ACC112 (cell line): ENCODE measurements around the gene AOPEP.
"Not testable (repeated sequence)": the region's sequence is repeated elsewhere in the genome, so short reads cannot be mapped to it uniquely, and the experiment has no call there.

ENCODE experiments used
- H2AFZ ChIP-seq: fragments of 200-600 bp; sonication (generic); one replicate; pipeline ENCODE4 v1.6.0; 2017; ENCODE audit warnings: antibody characterized with exemption, low read length; ENCODE audit not compliant: unreplicated experiment
- H3K27ac ChIP-seq: fragments of 200-600 bp; sonication (generic); 2 replicates; pipeline ENCODE4 v1.5.1; 2014; ENCODE audit warnings: low read depth, mild to moderate bottlenecking, antibody characterized with exemption, low read length, moderate library complexity
- H3K27me3 ChIP-seq: fragments of 200-600 bp; sonication (generic); 2 replicates; pipeline ENCODE4 v1.6.1; 2014; ENCODE audit warnings: mild to moderate bottlenecking, antibody characterized with exemption, low read length, moderate library complexity, mixed read lengths; ENCODE audit not compliant: insufficient read depth
- H3K36me3 ChIP-seq: fragments of 200-600 bp; sonication (generic); 2 replicates; pipeline ENCODE4 v1.6.1; 2016; ENCODE audit warnings: mild to moderate bottlenecking, antibody characterized with exemption, low read length, moderate library complexity, mixed read lengths; ENCODE audit not compliant: insufficient read depth
- H3K4me1 ChIP-seq: fragments of 200-600 bp; sonication (generic); one replicate; pipeline ENCODE4 v1.6.1; 2016; ENCODE audit warnings: low read length, mixed read lengths; ENCODE audit not compliant: insufficient read depth, unreplicated experiment, control insufficient read depth
- H3K4me3 ChIP-seq: fragments of 200-600 bp; sonication (generic); 2 replicates; pipeline ENCODE4 v1.5.1; 2014; ENCODE audit warnings: mild to moderate bottlenecking, low read depth, low read length
- H3K79me2 ChIP-seq: fragments of 200-600 bp; sonication (generic); one replicate; pipeline ENCODE4 v1.6.0; 2016; ENCODE audit warnings: low read length; ENCODE audit not compliant: control insufficient read depth, unreplicated experiment, insufficient read depth

The AOPEP gene

DNA sequence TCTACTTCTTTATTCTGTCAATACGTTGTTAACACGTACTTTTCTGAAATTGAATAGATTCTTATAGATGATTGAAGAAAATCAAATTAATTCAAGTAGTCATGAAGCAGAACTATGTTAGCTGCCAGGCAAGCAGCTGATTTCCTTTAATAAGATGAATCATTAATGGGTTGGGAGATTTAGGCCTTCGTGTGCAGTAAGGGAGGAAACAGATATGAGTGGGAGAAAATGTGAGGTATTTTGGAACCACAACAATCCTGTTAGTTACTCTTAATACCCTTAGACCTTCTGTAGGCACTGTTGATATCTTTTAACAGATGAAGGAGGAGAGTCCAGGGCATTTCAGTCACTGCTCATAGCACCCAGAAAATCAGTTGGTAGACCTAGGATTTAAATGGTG is 121.0 kb downstream of the AOPEP start:
- Histone ChIP-seq H3K27me3 (no peaks in the 10 kb centered on the region), H3K4me3 (no peak overlapping the region), H3K4me1 (peaks cover 12% of the 10 kb centered on the region), H3K79me2 (no peaks in the 10 kb centered on the region), H3K36me3 (no peaks in the 10 kb centered on the region), H3K27ac (peak overlapping the region; percentile 55), H2AFZ (no peak overlapping the region)

DNA sequence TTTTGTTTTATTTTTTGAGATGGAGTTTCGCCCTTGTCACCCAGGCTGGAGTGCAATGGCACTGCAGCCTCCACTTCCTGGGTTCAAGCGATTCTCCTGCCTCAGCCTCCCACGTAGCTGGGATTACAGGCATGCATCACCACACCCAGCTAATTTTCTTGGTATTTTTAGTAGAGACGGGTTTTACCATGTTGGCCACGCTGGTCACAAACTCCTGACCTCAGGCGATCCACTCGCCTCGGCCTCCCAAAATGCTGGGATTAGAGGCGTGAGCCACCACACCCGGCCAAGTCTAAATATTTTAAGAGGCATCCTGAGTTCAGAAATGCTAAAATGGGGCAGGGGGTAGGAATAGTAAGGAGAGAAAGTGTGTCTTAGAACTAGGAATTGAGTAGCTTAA is 122.3 kb downstream of the AOPEP start:
- H2AFZ ChIP-seq, H3K27me3 ChIP-seq, H3K36me3 ChIP-seq, H3K27ac ChIP-seq, H3K4me3 ChIP-seq, H3K79me2 ChIP-seq: not testable (repeated sequence)
- H3K4me1 ChIP-seq, result peaks cover 17% of the 10 kb centered on the region

DNA sequence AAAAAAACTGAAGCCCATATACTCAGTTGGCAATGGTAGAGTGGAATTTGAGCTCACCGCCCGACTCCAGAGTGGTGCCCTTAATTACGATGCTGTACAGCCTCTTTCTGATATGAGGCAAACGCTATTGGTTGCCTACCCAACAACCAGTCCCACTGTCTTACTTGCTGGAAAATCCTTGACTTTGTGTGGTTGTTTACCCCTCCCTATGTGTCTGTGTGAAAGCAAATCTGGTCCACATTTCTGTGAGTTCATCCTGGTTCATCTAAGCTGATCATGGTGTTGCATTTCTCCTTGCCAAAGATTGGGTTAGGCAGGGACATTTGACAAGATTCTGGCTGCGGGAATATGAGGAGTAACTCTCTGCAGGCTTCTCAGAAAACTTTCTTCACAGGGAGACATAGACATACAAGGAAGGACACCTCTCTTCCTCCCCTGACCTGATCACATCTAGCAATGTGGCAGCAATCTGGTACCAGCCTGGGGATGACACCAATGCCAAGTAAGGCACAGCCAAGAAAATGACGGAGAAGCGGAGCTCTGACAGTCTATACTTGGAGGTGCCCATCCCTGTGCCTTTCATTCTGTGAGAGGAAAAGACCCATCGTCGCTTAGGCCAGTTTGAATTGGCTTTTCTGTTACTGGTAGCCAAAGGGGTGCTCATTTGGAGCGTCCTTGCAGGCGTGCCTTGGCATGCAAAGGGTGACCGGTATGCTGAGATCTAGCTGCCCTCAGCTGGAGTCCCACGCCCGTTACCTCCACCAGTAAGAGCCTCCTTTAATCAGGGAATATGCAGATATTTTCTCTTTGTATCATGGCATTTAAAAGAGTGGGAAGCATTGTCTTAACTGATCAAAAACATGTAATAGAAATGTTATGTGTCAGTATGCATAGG is 124.3 kb downstream of the AOPEP start:
- H2AFZ ChIP-seq, result no peak overlapping the region
- H3K27me3 ChIP-seq, result no peaks in the 10 kb centered on the region
- no peak overlapping the region for H3K27ac ChIP-seq
- no peaks in the 10 kb centered on the region for H3K79me2 ChIP-seq
- H3K4me1 ChIP-seq, result peaks cover 21% of the 10 kb centered on the region
- no peaks in the 10 kb centered on the region for H3K36me3 ChIP-seq
- H3K4me3 ChIP-seq, result no peak overlapping the region

DNA sequence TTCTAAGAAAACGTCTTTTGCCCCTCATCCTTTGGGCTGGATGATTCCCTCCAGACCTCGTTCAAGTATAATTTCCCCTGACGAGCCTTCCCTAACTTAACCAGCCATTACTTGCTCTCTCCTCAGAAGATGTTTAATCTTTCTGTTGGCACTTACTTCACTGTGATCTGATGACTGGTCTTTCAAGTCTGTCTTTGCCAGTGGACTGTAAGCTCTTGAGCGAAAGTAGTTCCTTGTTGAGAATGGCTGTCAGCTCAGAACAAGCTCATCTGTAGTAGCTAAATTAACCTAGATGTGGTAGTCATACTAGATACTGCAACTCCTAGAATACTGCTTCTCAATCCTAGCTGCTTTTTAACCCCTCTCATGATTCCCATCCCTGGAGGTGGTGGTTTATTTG is 125.0 kb downstream of the AOPEP start:
- Histone ChIP-seq H3K27me3 (no peaks in the 10 kb centered on the region), H3K36me3 (no peaks in the 10 kb centered on the region), H3K4me3 (no peak overlapping the region), H3K27ac (no peak overlapping the region), H3K4me1 (peaks cover 21% of the 10 kb centered on the region), H3K79me2 (no peaks in the 10 kb centered on the region), H2AFZ (no peak overlapping the region)

DNA sequence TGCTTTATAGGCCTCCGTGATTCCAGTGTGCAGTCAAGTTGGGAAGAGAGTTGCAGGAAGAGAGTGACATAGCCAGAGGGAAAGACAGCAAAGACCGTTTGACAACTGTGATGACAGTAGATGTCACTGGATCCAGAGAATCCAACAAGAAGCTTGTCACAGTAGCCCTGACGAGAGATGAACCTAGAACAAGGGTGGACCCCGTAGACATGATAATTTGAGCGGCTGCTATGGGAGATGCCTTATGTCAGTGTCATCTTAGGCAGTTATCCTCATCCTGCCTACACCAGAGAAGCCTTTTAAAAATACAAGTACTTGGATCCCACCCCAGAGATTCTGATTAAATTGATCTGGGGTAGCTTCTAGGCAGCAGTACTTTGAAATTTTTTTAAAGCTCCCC is 125.4 kb downstream of the AOPEP start:
- H3K36me3 ChIP-seq, result no peaks in the 10 kb centered on the region
- H3K4me1 ChIP-seq, result peaks cover 19% of the 10 kb centered on the region
- H3K27ac ChIP-seq, result no peak overlapping the region
- H3K79me2 ChIP-seq, result no peaks in the 10 kb centered on the region
- no peak overlapping the region for H3K4me3 ChIP-seq
- H3K27me3 ChIP-seq, result no peaks in the 10 kb centered on the region
- no peak overlapping the region for H2AFZ ChIP-seq

DNA sequence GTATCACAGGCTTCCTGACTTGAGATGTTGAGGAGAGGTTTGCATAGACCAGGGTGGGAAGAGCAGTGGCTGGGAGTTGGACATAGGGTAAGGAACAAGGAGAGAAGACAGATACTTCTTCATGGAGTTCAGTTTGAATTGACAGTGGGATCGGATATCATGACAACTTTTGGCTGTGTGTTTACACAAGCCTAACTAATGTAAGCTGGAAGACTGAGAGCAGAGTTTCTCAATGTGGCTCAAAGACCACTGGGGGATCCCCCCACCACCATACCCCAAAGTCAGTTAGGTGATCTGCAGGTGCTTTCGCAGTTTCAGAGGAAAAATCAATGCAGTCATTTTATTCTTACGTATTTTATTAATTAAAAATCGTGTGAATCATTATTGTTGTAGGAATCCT is 125.9 kb downstream of the AOPEP start:
- no peaks in the 10 kb centered on the region for H3K36me3 ChIP-seq
- no peak overlapping the region for H2AFZ ChIP-seq
- no peaks in the 10 kb centered on the region for H3K27me3 ChIP-seq
- H3K79me2 ChIP-seq, result no peaks in the 10 kb centered on the region
- no peak overlapping the region for H3K4me3 ChIP-seq
- H3K27ac ChIP-seq, result no peak overlapping the region
- H3K4me1 ChIP-seq, result peaks cover 14% of the 10 kb centered on the region

DNA sequence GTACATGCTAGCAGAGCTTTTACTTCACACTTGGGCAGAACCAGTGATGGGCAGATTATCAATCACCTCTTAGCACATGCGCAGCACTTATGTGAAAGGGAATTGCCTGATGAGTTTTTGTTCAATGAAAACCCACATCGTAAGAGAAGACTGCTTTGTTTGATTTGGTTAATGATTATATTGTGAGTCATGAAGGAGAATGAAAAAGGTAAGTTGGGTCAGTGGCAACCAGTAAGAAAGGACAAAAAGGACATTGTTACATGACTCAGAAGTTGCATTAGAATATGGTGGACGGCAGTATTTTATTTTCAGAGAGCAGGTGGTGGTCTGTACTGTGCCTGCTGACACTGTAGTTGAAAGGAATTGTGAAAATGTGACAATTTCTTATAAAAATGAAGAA is 127.4 kb downstream of the AOPEP start:
- H3K36me3 ChIP-seq, result no peaks in the 10 kb centered on the region
- peaks cover 9% of the 10 kb centered on the region for H3K4me1 ChIP-seq
- no peaks in the 10 kb centered on the region for H3K79me2 ChIP-seq
- no peak overlapping the region for H2AFZ ChIP-seq
- no peak overlapping the region for H3K4me3 ChIP-seq
- no peaks in the 10 kb centered on the region for H3K27me3 ChIP-seq
- no peak overlapping the region for H3K27ac ChIP-seq

DNA sequence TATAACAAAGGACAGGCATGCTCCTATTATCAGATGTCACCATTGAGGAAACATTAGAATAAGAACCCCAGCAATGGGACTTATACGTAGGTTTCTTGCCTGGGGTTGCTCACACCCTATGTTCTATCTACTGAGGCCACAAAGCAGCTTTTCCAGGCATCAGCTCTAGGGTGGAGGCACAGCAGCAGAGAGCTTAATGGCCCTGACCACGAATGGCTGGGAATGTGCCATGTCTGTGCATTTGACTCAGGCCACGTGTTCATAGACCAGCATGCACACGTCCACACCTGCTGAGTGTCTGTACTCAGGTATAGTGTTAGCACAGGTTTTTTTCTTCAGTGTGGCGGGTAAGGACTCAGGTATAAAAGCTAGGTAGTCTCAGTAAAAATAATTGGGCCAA is 129.4 kb downstream of the AOPEP start:
- Histone ChIP-seq H3K79me2 (no peaks in the 10 kb centered on the region), H3K36me3 (no peaks in the 10 kb centered on the region), H3K27ac (no peak overlapping the region), H3K4me3 (no peak overlapping the region), H3K4me1 (peaks cover 10% of the 10 kb centered on the region), H3K27me3 (no peaks in the 10 kb centered on the region), H2AFZ (no peak overlapping the region)

DNA sequence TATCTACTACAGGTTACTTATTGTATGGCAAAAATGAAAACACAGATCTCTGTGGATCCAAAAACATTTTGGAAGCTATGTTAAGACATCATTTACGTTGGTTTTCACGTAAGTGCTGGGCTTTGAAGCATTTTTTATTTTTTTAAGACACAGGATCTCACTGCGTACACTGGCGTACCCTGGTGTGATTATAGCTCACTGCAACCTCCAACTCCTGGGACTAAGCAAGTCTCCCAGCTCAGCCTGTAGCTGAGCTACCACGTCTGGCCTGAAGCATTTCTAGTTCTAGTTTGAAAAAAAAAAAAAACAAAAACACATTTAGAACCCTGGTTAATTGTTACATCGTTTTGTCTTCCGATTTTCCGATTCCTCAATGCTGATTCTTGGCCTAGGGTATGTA is 131.3 kb downstream of the AOPEP start:
- no peaks in the 10 kb centered on the region for H3K79me2 ChIP-seq
- H3K4me3 ChIP-seq, result no peak overlapping the region
- no peak overlapping the region for H3K27ac ChIP-seq
- no peak overlapping the region for H2AFZ ChIP-seq
- no peaks in the 10 kb centered on the region for H3K27me3 ChIP-seq
- no peaks in the 10 kb centered on the region for H3K36me3 ChIP-seq
- peaks cover 24% of the 10 kb centered on the region for H3K4me1 ChIP-seq

DNA sequence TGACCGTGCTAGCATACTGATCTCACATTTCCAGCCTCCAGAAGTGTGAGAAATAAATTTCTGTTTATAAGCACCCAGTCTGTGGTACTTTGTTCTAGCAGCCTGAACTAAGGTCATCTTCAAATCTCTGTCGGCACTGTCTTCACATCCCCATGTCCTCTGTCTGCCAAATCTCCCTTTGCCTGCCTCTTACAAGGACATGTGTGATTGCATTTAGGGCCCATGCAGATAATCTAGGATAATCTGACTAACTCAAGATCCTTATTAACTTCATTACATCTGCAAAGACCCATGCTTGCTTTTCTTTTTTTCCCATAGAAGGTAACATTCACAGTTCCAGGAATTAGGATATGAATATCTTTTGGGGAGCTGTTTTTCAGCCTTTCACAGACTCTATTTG is 132.7 kb downstream of the AOPEP start:
- no peak overlapping the region for H3K27ac ChIP-seq
- H3K36me3 ChIP-seq, result no peaks in the 10 kb centered on the region
- H3K79me2 ChIP-seq, result no peaks in the 10 kb centered on the region
- no peak overlapping the region for H2AFZ ChIP-seq
- peaks cover 22% of the 10 kb centered on the region for H3K4me1 ChIP-seq
- no peak overlapping the region for H3K4me3 ChIP-seq
- no peaks in the 10 kb centered on the region for H3K27me3 ChIP-seq

DNA sequence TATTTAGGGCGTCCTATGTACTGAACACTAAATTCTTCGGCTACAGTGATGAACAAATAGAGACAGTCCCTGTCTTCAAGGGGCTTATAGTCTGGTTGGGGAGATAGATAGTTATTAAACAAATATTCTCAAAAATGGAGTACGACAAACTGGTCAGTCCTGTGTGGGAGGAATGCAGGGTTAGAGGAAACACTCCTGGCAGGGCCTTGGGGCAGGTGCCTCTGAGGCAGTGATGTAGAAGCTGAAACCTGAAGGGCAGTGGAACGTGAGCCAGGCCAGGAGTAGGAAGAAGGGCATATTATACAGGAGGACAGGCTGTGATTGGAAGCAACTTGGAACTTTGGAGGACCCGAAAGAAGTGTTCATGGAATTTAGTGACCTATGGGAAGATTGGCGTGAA is 133.4 kb downstream of the AOPEP start:
- peaks cover 24% of the 10 kb centered on the region for H3K4me1 ChIP-seq
- peaks cover 2% of the 10 kb centered on the region for H3K79me2 ChIP-seq
- no peaks in the 10 kb centered on the region for H3K27me3 ChIP-seq
- H2AFZ ChIP-seq, result no peak overlapping the region
- H3K36me3 ChIP-seq, result no peaks in the 10 kb centered on the region
- H3K27ac ChIP-seq, result no peak overlapping the region
- H3K4me3 ChIP-seq, result no peak overlapping the region
